WTC11 (cell line): ENCODE measurements around the gene SYT15. TPM values are rescaled to one million over a fixed set of nuclear protein-coding genes. Genes with fewer than 3 reads are reported as not detected.

Experiments used
- ATF1 ChIP-seq: sonication (generic); formaldehyde crosslinking; IDR thresholded peaks from 2 replicates; pipeline ENCODE4 v1.8.1; 2023; ENCODE audit warnings: mild to moderate bottlenecking, moderate library complexity, missing genetic modification reagents
- CBFB ChIP-seq: sonication (generic); formaldehyde crosslinking; IDR thresholded peaks from 2 replicates; pipeline ENCODE4 v1.8.1; 2022; ENCODE audit warnings: mild to moderate bottlenecking, low read depth, missing genetic modification reagents
- ETV6 ChIP-seq: sonication (generic); formaldehyde crosslinking; IDR thresholded peaks from 2 replicates; pipeline ENCODE4 v1.8.1; 2022; ENCODE audit warnings: mild to moderate bottlenecking, missing genetic modification reagents
- FOXK1 ChIP-seq: sonication (generic); formaldehyde crosslinking; IDR thresholded peaks from 2 replicates; pipeline ENCODE4 v1.8.0; 2022; ENCODE audit warnings: mild to moderate bottlenecking, moderate library complexity, missing genetic modification reagents
- IRF2 ChIP-seq: sonication (generic); formaldehyde crosslinking; IDR thresholded peaks from 2 replicates; pipeline ENCODE4 v1.8.0; 2022; ENCODE audit warnings: low read depth, missing genetic modification reagents, borderline replicate concordance
- NR1H2 ChIP-seq: sonication (generic); formaldehyde crosslinking; IDR thresholded peaks from 2 replicates; pipeline ENCODE4 v1.9.0; 2021; ENCODE audit warnings: mild to moderate bottlenecking, moderate library complexity, missing genetic modification reagents
- PRRX2 ChIP-seq: fragments of 250-450 bp; sonication (Bioruptor Pico); IDR thresholded peaks from 2 replicates; pipeline ENCODE4 v1.8.0; 2021; ENCODE audit warnings: mild to moderate bottlenecking
- RORB ChIP-seq: fragments of 250-450 bp; sonication (Bioruptor Pico); IDR thresholded peaks from 2 replicates; pipeline ENCODE4 v1.9.0; 2021; ENCODE audit warnings: mild to moderate bottlenecking
- SMAD3 ChIP-seq: sonication (generic); formaldehyde crosslinking; IDR thresholded peaks from 2 replicates; pipeline ENCODE4 v1.8.0; 2022; ENCODE audit warnings: missing genetic modification reagents, mild to moderate bottlenecking, borderline replicate concordance
- SP1 ChIP-seq: sonication (generic); formaldehyde crosslinking; conservative IDR thresholded peaks from 2 replicates; pipeline ENCODE4 v1.8.1; 2022; ENCODE audit warnings: missing genetic modification reagents
- TCF7 ChIP-seq: sonication (generic); formaldehyde crosslinking; IDR thresholded peaks from 2 replicates; pipeline ENCODE4 v1.8.0; 2022; ENCODE audit warnings: mild to moderate bottlenecking, low read depth, missing genetic modification reagents, moderate library complexity
- ZNF138 ChIP-seq: sonication (generic); formaldehyde crosslinking; conservative IDR thresholded peaks from 2 replicates; pipeline ENCODE4 v1.8.1; 2022; ENCODE audit warnings: mild to moderate bottlenecking, moderate library complexity, missing genetic modification reagents
- ZNF232 ChIP-seq: sonication (generic); formaldehyde crosslinking; IDR thresholded peaks from 2 replicates; pipeline ENCODE4 v1.8.0; 2022; ENCODE audit warnings: mild to moderate bottlenecking, missing genetic modification reagents
- ZNF263 ChIP-seq: sonication (generic); formaldehyde crosslinking; IDR thresholded peaks from 2 replicates; pipeline ENCODE4 v1.8.1; 2022; ENCODE audit warnings: low read depth, mild to moderate bottlenecking, moderate library complexity, missing genetic modification reagents
- ZNF317 ChIP-seq: sonication (generic); formaldehyde crosslinking; IDR thresholded peaks from 2 replicates; pipeline ENCODE4 v1.8.1; 2023; ENCODE audit warnings: low read depth, mild to moderate bottlenecking, moderate library complexity, missing genetic modification reagents, borderline replicate concordance
- ZNF416 ChIP-seq: fragments of 250-450 bp; sonication (Bioruptor Pico); IDR thresholded peaks from 2 replicates; pipeline ENCODE4 v1.9.0; 2021; ENCODE audit warnings: mild to moderate bottlenecking, inconsistent platforms
- ZNF671 ChIP-seq: fragments of 250-450 bp; sonication (Bioruptor Pico); IDR thresholded peaks from 2 replicates; pipeline ENCODE4 v1.8.0; 2021; ENCODE audit warnings: mild to moderate bottlenecking
- total RNA-seq: library from RNA; stranded (reverse); gene quantifications from 3 replicates; pipeline ENCODE4 v1.2.3, GENCODE V29; 2021
- TF ChIP-seq, protein P1 (sequence below): sonication (generic); formaldehyde crosslinking; IDR thresholded peaks from 2 replicates; pipeline ENCODE4 v1.8.1; 2022; ENCODE audit warnings: missing genetic modification reagents, borderline replicate concordance
- TF ChIP-seq, protein P2 (sequence below): sonication (generic); formaldehyde crosslinking; IDR thresholded peaks from 2 replicates; pipeline ENCODE4 v1.8.0; 2022; ENCODE audit warnings: mild to moderate bottlenecking, missing genetic modification reagents
- TF ChIP-seq, protein P3 (sequence below): sonication (generic); formaldehyde crosslinking; IDR thresholded peaks from 2 replicates; pipeline ENCODE4 v1.8.1; 2022; ENCODE audit warnings: low read depth, missing genetic modification reagents, borderline replicate concordance
- TF ChIP-seq, protein P4 (sequence below): sonication (generic); formaldehyde crosslinking; IDR thresholded peaks from 2 replicates; pipeline ENCODE4 v1.8.1; 2022; ENCODE audit warnings: mild to moderate bottlenecking, moderate library complexity, missing genetic modification reagents
- TF ChIP-seq, protein P5 (sequence below): fragments of 250-450 bp; sonication (Bioruptor Pico); conservative IDR thresholded peaks from 2 replicates; pipeline ENCODE4 v1.9.0; 2021; ENCODE audit warnings: mild to moderate bottlenecking
- TF ChIP-seq, protein P6 (sequence below): sonication (generic); formaldehyde crosslinking; IDR thresholded peaks from 2 replicates; pipeline ENCODE4 v1.8.1; 2023; ENCODE audit warnings: mild to moderate bottlenecking, missing genetic modification reagents

The SYT15 gene
- total RNA-seq, 1 experiment from 2014 or later, result 1.5 TPM

DNA sequence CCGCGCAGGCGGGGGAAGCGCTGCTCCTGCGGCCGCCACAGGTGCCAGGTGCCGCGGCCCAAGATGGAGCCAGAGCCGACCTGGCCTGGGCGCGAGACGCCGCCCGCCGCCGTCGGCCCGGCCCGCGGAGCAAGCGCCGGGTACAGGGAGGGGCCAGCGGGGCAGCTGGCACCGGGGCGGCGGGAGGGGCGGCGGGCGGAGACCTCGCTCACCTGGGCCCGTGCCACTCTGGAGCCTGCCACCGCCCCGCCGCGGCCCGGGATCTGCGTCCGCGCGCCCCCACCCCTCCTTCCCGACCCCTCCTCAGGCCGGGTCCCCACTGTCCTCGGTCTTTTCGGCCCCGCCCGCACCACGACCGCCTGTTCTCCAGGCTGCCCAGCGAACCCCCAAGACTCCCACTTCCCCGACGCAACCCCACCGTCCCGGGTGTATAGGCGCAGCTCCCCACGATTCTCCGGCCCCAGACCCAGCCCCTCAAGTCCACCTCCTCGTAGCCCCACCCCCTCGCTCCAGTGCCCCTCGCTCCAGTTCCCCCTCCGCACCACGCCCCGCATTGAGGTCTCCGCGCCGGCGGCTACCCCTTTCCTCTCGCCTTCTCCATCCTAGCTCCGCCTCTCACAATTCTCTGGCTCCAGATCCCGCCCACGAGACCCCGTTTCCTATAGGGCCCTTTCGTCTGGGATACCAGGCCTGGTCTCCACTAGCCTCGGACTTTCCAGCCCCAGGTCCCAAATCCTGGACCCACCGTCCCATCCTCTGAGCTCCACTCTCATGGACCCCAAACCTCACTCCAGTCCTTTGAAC, 22.2 kb upstream of the SYT15 start, which contains the start of gene GPRIN2 (continued):
- TF ChIP-seq, protein P1, sequence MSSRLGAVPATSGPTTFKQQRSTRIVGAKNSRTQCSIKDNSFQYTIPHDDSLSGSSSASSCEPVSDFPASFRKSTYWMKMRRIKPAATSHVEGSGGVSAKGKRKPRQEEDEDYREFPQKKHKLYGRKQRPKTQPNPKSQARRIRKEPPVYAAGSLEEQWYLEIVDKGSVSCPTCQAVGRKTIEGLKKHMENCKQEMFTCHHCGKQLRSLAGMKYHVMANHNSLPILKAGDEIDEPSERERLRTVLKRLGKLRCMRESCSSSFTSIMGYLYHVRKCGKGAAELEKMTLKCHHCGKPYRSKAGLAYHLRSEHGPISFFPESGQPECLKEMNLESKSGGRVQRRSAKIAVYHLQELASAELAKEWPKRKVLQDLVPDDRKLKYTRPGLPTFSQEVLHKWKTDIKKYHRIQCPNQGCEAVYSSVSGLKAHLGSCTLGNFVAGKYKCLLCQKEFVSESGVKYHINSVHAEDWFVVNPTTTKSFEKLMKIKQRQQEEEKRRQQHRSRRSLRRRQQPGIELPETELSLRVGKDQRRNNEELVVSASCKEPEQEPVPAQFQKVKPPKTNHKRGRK (CRISPR knock-in tag), result no peak
- TF ChIP-seq IRF2 (CRISPR knock-in tag), result no peak
- TF ChIP-seq ZNF232 (CRISPR knock-in tag), result no peak
- TF ChIP-seq, protein P2, sequence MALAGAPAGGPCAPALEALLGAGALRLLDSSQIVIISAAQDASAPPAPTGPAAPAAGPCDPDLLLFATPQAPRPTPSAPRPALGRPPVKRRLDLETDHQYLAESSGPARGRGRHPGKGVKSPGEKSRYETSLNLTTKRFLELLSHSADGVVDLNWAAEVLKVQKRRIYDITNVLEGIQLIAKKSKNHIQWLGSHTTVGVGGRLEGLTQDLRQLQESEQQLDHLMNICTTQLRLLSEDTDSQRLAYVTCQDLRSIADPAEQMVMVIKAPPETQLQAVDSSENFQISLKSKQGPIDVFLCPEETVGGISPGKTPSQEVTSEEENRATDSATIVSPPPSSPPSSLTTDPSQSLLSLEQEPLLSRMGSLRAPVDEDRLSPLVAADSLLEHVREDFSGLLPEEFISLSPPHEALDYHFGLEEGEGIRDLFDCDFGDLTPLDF (CRISPR knock-in tag), result no peak
- 0 out of 2 replicates have a peak, but pooled peaks have one; percentile 27 for TF ChIP-seq CBFB (CRISPR knock-in tag)
- no peak for TF ChIP-seq SP1
- no peak for TF ChIP-seq NR1H2 (CRISPR knock-in tag)
- no peak for TF ChIP-seq ZNF671 (CRISPR knock-in tag)
- no peak for TF ChIP-seq PRRX2 (CRISPR knock-in tag)
- TF ChIP-seq ETV6, result 0 out of 2 replicates have a peak, but pooled peaks have one; percentile 14
- TF ChIP-seq ATF1 (CRISPR knock-in tag), result no peak; the same call in 1 of the 2 replicates
- TF ChIP-seq, protein P3, sequence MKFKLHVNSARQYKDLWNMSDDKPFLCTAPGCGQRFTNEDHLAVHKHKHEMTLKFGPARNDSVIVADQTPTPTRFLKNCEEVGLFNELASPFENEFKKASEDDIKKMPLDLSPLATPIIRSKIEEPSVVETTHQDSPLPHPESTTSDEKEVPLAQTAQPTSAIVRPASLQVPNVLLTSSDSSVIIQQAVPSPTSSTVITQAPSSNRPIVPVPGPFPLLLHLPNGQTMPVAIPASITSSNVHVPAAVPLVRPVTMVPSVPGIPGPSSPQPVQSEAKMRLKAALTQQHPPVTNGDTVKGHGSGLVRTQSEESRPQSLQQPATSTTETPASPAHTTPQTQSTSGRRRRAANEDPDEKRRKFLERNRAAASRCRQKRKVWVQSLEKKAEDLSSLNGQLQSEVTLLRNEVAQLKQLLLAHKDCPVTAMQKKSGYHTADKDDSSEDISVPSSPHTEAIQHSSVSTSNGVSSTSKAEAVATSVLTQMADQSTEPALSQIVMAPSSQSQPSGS (CRISPR knock-in tag), result no peak
- no peak for TF ChIP-seq RORB (CRISPR knock-in tag)
- no peak for TF ChIP-seq ZNF416 (CRISPR knock-in tag)
- TF ChIP-seq ZNF317 (CRISPR knock-in tag), result no peak
- TF ChIP-seq, protein P4, sequence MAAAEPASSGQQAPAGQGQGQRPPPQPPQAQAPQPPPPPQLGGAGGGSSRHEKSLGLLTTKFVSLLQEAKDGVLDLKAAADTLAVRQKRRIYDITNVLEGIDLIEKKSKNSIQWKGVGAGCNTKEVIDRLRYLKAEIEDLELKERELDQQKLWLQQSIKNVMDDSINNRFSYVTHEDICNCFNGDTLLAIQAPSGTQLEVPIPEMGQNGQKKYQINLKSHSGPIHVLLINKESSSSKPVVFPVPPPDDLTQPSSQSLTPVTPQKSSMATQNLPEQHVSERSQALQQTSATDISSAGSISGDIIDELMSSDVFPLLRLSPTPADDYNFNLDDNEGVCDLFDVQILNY (CRISPR knock-in tag), result peak; percentile 55; the same call in 1 of the 2 replicates
- TF ChIP-seq, protein P5, sequence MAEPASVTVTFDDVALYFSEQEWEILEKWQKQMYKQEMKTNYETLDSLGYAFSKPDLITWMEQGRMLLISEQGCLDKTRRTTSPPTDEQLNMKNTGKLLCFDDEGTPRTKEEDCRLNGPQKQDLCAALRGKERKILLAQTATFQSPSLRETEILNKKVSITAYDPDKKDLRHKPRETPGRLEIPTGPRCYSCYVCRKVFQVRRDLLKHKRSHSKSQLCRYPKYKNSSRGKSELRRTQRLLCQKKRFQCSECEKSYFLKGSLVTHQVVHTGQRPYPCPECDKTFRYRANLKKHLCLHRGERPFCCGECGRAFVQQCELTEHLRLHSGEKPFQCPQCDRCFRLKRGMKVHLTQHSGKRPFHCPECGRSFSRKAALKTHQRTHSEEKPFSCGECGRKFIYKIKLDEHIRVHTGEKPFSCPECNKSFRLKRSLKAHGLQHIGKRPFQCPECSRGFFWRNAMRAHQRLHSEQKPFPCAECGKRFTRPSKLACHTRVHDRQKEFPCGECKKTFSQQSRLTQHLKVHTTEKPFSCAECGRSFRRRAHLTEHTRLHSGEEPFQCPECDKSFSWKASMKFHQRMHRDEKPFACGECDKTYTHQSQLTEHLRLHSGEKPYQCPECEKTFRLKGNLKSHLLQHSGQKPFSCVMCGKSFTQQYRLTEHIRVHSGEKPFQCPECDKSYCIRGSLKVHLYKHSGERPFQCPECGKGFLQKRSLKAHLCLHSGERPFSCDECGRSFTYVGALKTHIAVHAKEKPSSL (CRISPR knock-in tag), result no peak
- TF ChIP-seq TCF7 (CRISPR knock-in tag), result 0 out of 2 replicates have a peak, but pooled peaks have one; percentile 40
- 0 out of 2 replicates have a peak, but pooled peaks have one; percentile 12 for TF ChIP-seq ZNF263
- no peak for TF ChIP-seq ZNF138 (CRISPR knock-in tag)
- TF ChIP-seq SMAD3, result no peak
- TF ChIP-seq, protein P6, sequence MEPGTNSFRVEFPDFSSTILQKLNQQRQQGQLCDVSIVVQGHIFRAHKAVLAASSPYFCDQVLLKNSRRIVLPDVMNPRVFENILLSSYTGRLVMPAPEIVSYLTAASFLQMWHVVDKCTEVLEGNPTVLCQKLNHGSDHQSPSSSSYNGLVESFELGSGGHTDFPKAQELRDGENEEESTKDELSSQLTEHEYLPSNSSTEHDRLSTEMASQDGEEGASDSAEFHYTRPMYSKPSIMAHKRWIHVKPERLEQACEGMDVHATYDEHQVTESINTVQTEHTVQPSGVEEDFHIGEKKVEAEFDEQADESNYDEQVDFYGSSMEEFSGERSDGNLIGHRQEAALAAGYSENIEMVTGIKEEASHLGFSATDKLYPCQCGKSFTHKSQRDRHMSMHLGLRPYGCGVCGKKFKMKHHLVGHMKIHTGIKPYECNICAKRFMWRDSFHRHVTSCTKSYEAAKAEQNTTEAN (CRISPR knock-in tag), result no peak
- 0 out of 2 replicates have a peak, but pooled peaks have one; percentile 56 for TF ChIP-seq FOXK1 (CRISPR knock-in tag)
